ENCODE data around the gene GRIN3A.
"Not testable (repeated sequence)": the region's sequence is repeated elsewhere in the genome, so short reads cannot be mapped to it uniquely, and the experiment has no call there.

Gene GRIN3A

GRCh38 chr9:101632611-101633010, 105.8 kb downstream of the GRIN3A start:
- DNase-seq (ENCODE audit: low read depth): no peak

- DNase-seq (ENCODE audit: low read depth): no peak
Measured at GRCh38 chr9:101631892-101632291, 106.6 kb downstream of the GRIN3A start.

GRCh38 chr9:101629636-101630035, 108.8 kb downstream of the GRIN3A start:
- DNase-seq (ENCODE audit: low read depth): no peak

- no peak for DNase-seq (ENCODE audit: low read depth)
Measured at GRCh38 chr9:101628173-101628572, 110.3 kb downstream of the GRIN3A start.

GRCh38 chr9:101626295-101626694, 112.2 kb downstream of the GRIN3A start:
- DNase-seq (ENCODE audit: low read depth): no peak

- DNase-seq (ENCODE audit: low read depth): no peak
Measured at GRCh38 chr9:101625876-101626275, 112.6 kb downstream of the GRIN3A start.

GRCh38 chr9:101620452-101620851, 118.0 kb downstream of the GRIN3A start:
- no peak for DNase-seq (ENCODE audit: low read depth)

- no peak for DNase-seq (ENCODE audit: low read depth)
Measured at GRCh38 chr9:101618698-101619097, 119.7 kb downstream of the GRIN3A start.

- no peak for DNase-seq (ENCODE audit: low read depth)
Measured at GRCh38 chr9:101605547-101605946, 132.9 kb downstream of the GRIN3A start.

GRCh38 chr9:101604296-101604695, 134.2 kb downstream of the GRIN3A start:
- no peak for DNase-seq (ENCODE audit: low read depth)

GRCh38 chr9:101601904-101602765, 136.3 kb downstream of the GRIN3A start:
- no peak for DNase-seq (ENCODE audit: low read depth)

GRCh38 chr9:101594796-101595195, 143.7 kb downstream of the GRIN3A start, which contains the start of gene PPP3R2:
Gene PPP3R2 (minus strand): TSS chr9:101594969. CDS start chr9:101594921, 48 bp downstream.
- no peak for DNase-seq (ENCODE audit: low read depth)

- no peak for DNase-seq (ENCODE audit: low read depth)
Measured at GRCh38 chr9:101593345-101593744, 145.1 kb downstream of the GRIN3A start.

- DNase-seq (ENCODE audit: low read depth): no peak
Measured at GRCh38 chr9:101592788-101593187, 145.7 kb downstream of the GRIN3A start.

GRCh38 chr9:101591787-101592446, 146.5 kb downstream of the GRIN3A start:
- DNase-seq (ENCODE audit: low read depth): no peak

- no peak for DNase-seq (ENCODE audit: low read depth)
Measured at GRCh38 chr9:101590901-101591300, 147.5 kb downstream of the GRIN3A start.

GRCh38 chr9:101590074-101590473, 148.4 kb downstream of the GRIN3A start:
- DNase-seq (ENCODE audit: low read depth): not testable (repeated sequence)

- no peak for DNase-seq (ENCODE audit: low read depth)
Measured at GRCh38 chr9:101587332-101588043, 151.0 kb downstream of the GRIN3A start.

- no peak for DNase-seq (ENCODE audit: low read depth)
Measured at GRCh38 chr9:101586651-101587050, 151.8 kb downstream of the GRIN3A start.

- DNase-seq (ENCODE audit: low read depth): no peak
Measured at GRCh38 chr9:101585740-101586139, 152.7 kb downstream of the GRIN3A start.

- DNase-seq (ENCODE audit: low read depth): no peak
Measured at GRCh38 chr9:101582553-101582952, 155.9 kb downstream of the GRIN3A start.

- DNase-seq (ENCODE audit: low read depth): no peak
Measured at GRCh38 chr9:101579711-101580545, 158.5 kb downstream of the GRIN3A start.
